H1 (cell line): ENCODE data around the gene LRRC41. TPM values are rescaled to one million over a fixed set of nuclear protein-coding genes. Genes with fewer than 3 reads are reported as not detected.
A peak's percentile ranks its signal among the peaks of the same experiment; 100 is the strongest.

ENCODE experiments used
- CTCF ChIA-PET: fragments of 300-600 bp; sonication (Branson Sonifier 250); formaldehyde crosslinking; loops from one replicate; lab custom pipeline; 2021; ENCODE audit not compliant: partially characterized antibody; lab: Charles Lee
- POLR2A ChIA-PET: fragments of 300-600 bp; sonication (Branson Sonifier 250); formaldehyde crosslinking; loops from one replicate; lab custom pipeline; 2021; ENCODE audit warnings: inconsistent platforms; ENCODE audit not compliant: partially characterized antibody; lab: Charles Lee
- DNase-seq, 2 experiments: peaks; one replicate each; pipeline versions ENCODE4 v3.0.0 to v3.0.0-alpha.2; 2010 to 2022; ENCODE audit warnings: low spot score in 2 of 2, low read depth in 1 of 2, mixed read lengths in 1 of 2
- FAIRE-seq: peaks from 2 replicates; lab custom pipeline; 2011; peaks lifted over from hg19 to GRCh38; lab: Jason Lieb, UNC
- H2AFZ ChIP-seq: 2 replicates; pipeline ENCODE4 v1.8.1; 2012; ENCODE audit warnings: low read length, inconsistent platforms
- H2AK5ac ChIP-seq: 2 replicates; pipeline ENCODE4 v1.6.1; 2013; ENCODE audit warnings: low read depth, low read length
- H2BK120ac ChIP-seq: replicated peaks from 2 replicates; pipeline ENCODE3; 2013; ENCODE audit warnings: low read depth, low read length, inconsistent platforms
- H2BK12ac ChIP-seq: 2 replicates; pipeline ENCODE4 v1.6.1; 2013; ENCODE audit warnings: low read depth, low read length
- H2BK15ac ChIP-seq: 2 replicates; pipeline ENCODE4 v1.6.1; 2013; ENCODE audit warnings: low read length
- H2BK20ac ChIP-seq: 2 replicates; pipeline ENCODE4 v1.6.1; 2013; ENCODE audit warnings: low read length
- H2BK5ac ChIP-seq: 2 replicates; pipeline ENCODE4 v1.6.1; 2013; ENCODE audit warnings: low read depth, low read length
- H3K14ac ChIP-seq: 2 replicates; pipeline ENCODE4 v1.6.1; 2013; ENCODE audit warnings: inconsistent platforms; ENCODE audit not compliant: insufficient read length
- H3K18ac ChIP-seq: 2 replicates; pipeline ENCODE4 v1.6.1; 2013; ENCODE audit warnings: low read length; ENCODE audit errors: extremely low read depth
- H3K23ac ChIP-seq: 2 replicates; pipeline ENCODE4 v1.6.1; 2013; ENCODE audit warnings: inconsistent platforms; ENCODE audit not compliant: insufficient read length
- H3K23me2 ChIP-seq: 2 replicates; pipeline ENCODE4 v1.6.1; 2013; ENCODE audit warnings: low read depth, low read length
- H3K27ac ChIP-seq: 2 replicates; pipeline ENCODE4 v1.6.1; 2011; ENCODE audit warnings: low read depth, low read length, inconsistent platforms
- H3K27me3 ChIP-seq, 4 experiments: replicated peaks in 1 of 4; 1 replicate in 1 of 4; 2 replicates in 3 of 4; pipeline versions ENCODE4 v1.6.1 to v1.8.1; 2011 to 2013; ENCODE audit warnings: low read length in 3 of 4, mild to moderate bottlenecking in 3 of 4, inconsistent platforms in 2 of 4, mixed read lengths in 2 of 4, moderate library complexity in 1 of 4; ENCODE audit not compliant: control insufficient read depth in 3 of 4, insufficient read depth in 3 of 4; ENCODE audit errors: extremely low read depth in 1 of 4
- H3K36me3 ChIP-seq, 4 experiments: 2 replicates each; pipeline versions ENCODE4 v1.6.1 to v1.8.1; 2011 to 2013; ENCODE audit warnings: mild to moderate bottlenecking in 4 of 4, low read length in 3 of 4, moderate library complexity in 2 of 4, control low read depth in 1 of 4, inconsistent platforms in 1 of 4; ENCODE audit not compliant: insufficient read depth in 4 of 4, control insufficient read depth in 2 of 4
- H3K4ac ChIP-seq: replicated peaks from 2 replicates; pipeline ENCODE3; 2013; ENCODE audit warnings: low read length, low read depth, mixed read lengths, inconsistent platforms; ENCODE audit not compliant: insufficient read length
- H3K4me1 ChIP-seq, 4 experiments: replicated peaks in 1 of 4; 1 replicate in 1 of 4; 2 replicates in 3 of 4; pipeline versions ENCODE4 v1.6.1 to v1.8.1; 2011 to 2013; ENCODE audit warnings: low read length in 3 of 4, inconsistent platforms in 2 of 4, mixed read lengths in 1 of 4; ENCODE audit not compliant: insufficient read depth in 4 of 4, control insufficient read depth in 3 of 4
- H3K4me2 ChIP-seq, 2 experiments: 2 replicates each; pipeline versions ENCODE4 v1.6.1 to v1.8.1; 2011 to 2013; ENCODE audit warnings: low read depth in 2 of 2, low read length in 2 of 2, control low read depth in 1 of 2, inconsistent platforms in 1 of 2, mild to moderate bottlenecking in 1 of 2; ENCODE audit not compliant: insufficient read depth in 1 of 2
- H3K4me3 ChIP-seq, 4 experiments: fragments of 200-600, 300-600 bp in 1 of 4; sonication (generic), shearing (Covaris generic), sonication (Bioruptor Twin) in 1 of 4; 2 replicates each; pipeline versions ENCODE4 v1.5.1 to v1.8.1; 2011 to 2016; ENCODE audit warnings: low read length in 4 of 4, low read depth in 3 of 4, control low read depth in 2 of 4, inconsistent platforms in 2 of 4, mild to moderate bottlenecking in 2 of 4, mixed read lengths in 1 of 4, moderate library complexity in 1 of 4; ENCODE audit not compliant: insufficient read depth in 2 of 4; ENCODE audit errors: extremely low read depth in 1 of 4
- H3K56ac ChIP-seq: replicated peaks from 2 replicates; pipeline ENCODE3; 2013; ENCODE audit warnings: low read depth, mild to moderate bottlenecking, mixed read lengths, low read length, inconsistent platforms; ENCODE audit not compliant: insufficient read length
- H3K79me1 ChIP-seq: 2 replicates; pipeline ENCODE4 v1.6.1; 2013; ENCODE audit warnings: low read depth, low read length, control low read depth
- H3K79me2 ChIP-seq, 2 experiments: 2 replicates each; pipeline versions ENCODE4 v1.6.1 to v1.8.1; 2012 to 2013; ENCODE audit warnings: low read length in 2 of 2, mild to moderate bottlenecking in 2 of 2, inconsistent platforms in 1 of 2; ENCODE audit not compliant: insufficient read depth in 2 of 2, control insufficient read depth in 1 of 2
- H3K9ac ChIP-seq, 4 experiments: replicated peaks in 1 of 4; 1 replicate in 1 of 4; 2 replicates in 3 of 4; pipeline versions ENCODE4 v1.6.1 to v1.8.1; 2011 to 2013; ENCODE audit warnings: low read depth in 3 of 4, low read length in 3 of 4, control low read depth in 2 of 4, mild to moderate bottlenecking in 2 of 4, moderate library complexity in 2 of 4, inconsistent platforms in 1 of 4; ENCODE audit errors: extremely low read depth in 1 of 4
- H3K9me3 ChIP-seq, 2 experiments: 2 replicates each; pipeline versions ENCODE4 v1.6.1 to v1.8.1; 2012 to 2013; ENCODE audit warnings: mild to moderate bottlenecking in 2 of 2, moderate library complexity in 2 of 2, control low read depth in 1 of 2, inconsistent platforms in 1 of 2, low read depth in 1 of 2, low read length in 1 of 2, mixed read lengths in 1 of 2; ENCODE audit not compliant: insufficient read depth in 2 of 2
- H4K20me1 ChIP-seq, 2 experiments: replicated peaks in 1 of 2; 2 replicates each; pipeline versions ENCODE3 to v1.8.1; 2011 to 2013; ENCODE audit warnings: inconsistent platforms in 2 of 2, low read length in 2 of 2, mild to moderate bottlenecking in 1 of 2; ENCODE audit not compliant: insufficient read depth in 2 of 2, control insufficient read depth in 1 of 2
- H4K5ac ChIP-seq: 2 replicates; pipeline ENCODE4 v1.6.1; 2013; ENCODE audit warnings: low read length, low read depth, mixed read lengths, inconsistent platforms; ENCODE audit not compliant: insufficient read length
- H4K8ac ChIP-seq: 2 replicates; pipeline ENCODE4 v1.8.0; 2013; ENCODE audit warnings: mild to moderate bottlenecking, moderate library complexity, low read length, inconsistent platforms; ENCODE audit not compliant: insufficient read depth; ENCODE audit errors: extremely low read depth
- H4K91ac ChIP-seq: replicated peaks from 2 replicates; pipeline ENCODE3; 2013; ENCODE audit warnings: low read length, mixed read lengths, inconsistent platforms; ENCODE audit not compliant: insufficient read length
- ASH2L ChIP-seq: fragments of 200-600, 300-600 bp; sonication (generic); IDR thresholded peaks from one replicate; pipeline ENCODE4 v1.7.1; 2017; ENCODE audit warnings: low read length
- BACH1 ChIP-seq: IDR thresholded peaks from 2 replicates; pipeline ENCODE4 v1.6.1; 2012; ENCODE audit warnings: low read length, improper control_type of control experiment
- CHD1 ChIP-seq: IDR thresholded peaks from 2 replicates; pipeline ENCODE4 v1.6.1; 2012; ENCODE audit warnings: low read depth, low read length, improper control_type of control experiment
- CTBP2 ChIP-seq: IDR thresholded peaks from 2 replicates; pipeline ENCODE4 v1.7.0; 2011; ENCODE audit warnings: borderline replicate concordance, mild to moderate bottlenecking, moderate library complexity, mixed read lengths, low read length; ENCODE audit not compliant: insufficient read depth, insufficient read length
- CTCF ChIP-seq, 3 experiments: IDR thresholded peaks; 1 replicate in 2 of 3; 2 replicates in 1 of 3; pipeline versions ENCODE4 v1.5.1 to v1.6.1; 2011; ENCODE audit warnings: low read length in 3 of 3, mild to moderate bottlenecking in 3 of 3, inconsistent platforms in 2 of 3, low read depth in 1 of 3, moderate library complexity in 1 of 3; ENCODE audit not compliant: insufficient read depth in 1 of 3; ENCODE audit errors: control extremely low read depth in 1 of 3
- FOSL1 ChIP-seq: IDR thresholded peaks from 2 replicates; pipeline ENCODE4 v1.6.1; 2011; ENCODE audit warnings: mild to moderate bottlenecking, low read depth, low read length, moderate library complexity; ENCODE audit not compliant: insufficient read depth
- HDAC6 ChIP-seq: IDR thresholded peaks from one replicate; pipeline ENCODE4 v1.7.1; 2012; ENCODE audit warnings: low read depth, mild to moderate bottlenecking, inconsistent platforms, low read length, moderate library complexity
- NRF1 ChIP-seq: IDR thresholded peaks from 2 replicates; pipeline ENCODE4 v1.6.1; 2011; ENCODE audit warnings: mild to moderate bottlenecking, low read depth, low read length, improper control_type of control experiment
- SIRT6 ChIP-seq: IDR thresholded peaks from one replicate; pipeline ENCODE4 v1.7.1; 2012; ENCODE audit warnings: low read length, inconsistent platforms
- polyA plus RNA-seq, 7 experiments: library from polyadenylated mRNA; depleted of rRNA in 3 of 7; stranded (reverse) in 5 of 7; unstranded in 2 of 7; fragments of >200 nt in 5 of 7; fragments of 200-250 nt in 2 of 7; gene quantifications; 1 replicate in 5 of 7; 2 replicates in 1 of 7; 4 replicates in 1 of 7; pipeline versions ENCODE4 v1.2.1 to v1.2.3, GENCODE V29; 2011 to 2013; ENCODE audit warnings: missing spikeins in 2 of 7, mixed read lengths in 2 of 7
- total RNA-seq: library from RNA; stranded (reverse); fragmentation: NEBNext Ultra II Directional; extraction: Animal tissue kit (Norgen Biotek cat#: 25700); gene quantifications from 2 replicates; pipeline ENCODE4 v1.2.1, GENCODE V29; 2021

The LRRC41 gene
- total and polyA plus RNA-seq, 2 of the 8 experiments (the other 6 are each of a cell fraction or from before 2014, with no cell fraction given): 36.8 to 51.2 TPM

GRCh38 chr1:46298387-46298786 lies 5.0 kb downstream of the LRRC41 start:
- no peak overlapping the region for H2AK5ac ChIP-seq
- no peak overlapping the region for H3K9ac ChIP-seq
- DNase-seq (no peak), FAIRE-seq (no peak)
- no peak overlapping the region for H2BK20ac ChIP-seq
- ChIA-PET POLR2A (interaction anchor here (0.9 to 33.1 kb wide), 6 partner anchors 11 to 45 kb away, joined by 3 to 689 read pairs (median 4); no protein-coding TSS in a partner anchor), CTCF (interaction anchor here (2.8 kb wide), 1 partner anchor 49 kb away, joined by 11 read pairs; no protein-coding TSS in a partner anchor)
- H3K4me3 ChIP-seq: peak overlapping the region in 1 of 4 experiments; percentile 10; a peak in 1 of 8 replicates
- no peak overlapping the region for H3K56ac ChIP-seq
- H4K8ac ChIP-seq: no peak overlapping the region
- peaks cover 0 to 1% of the 10 kb centered on the region in 2 experiments for H4K20me1 ChIP-seq
- H3K14ac ChIP-seq: no peak overlapping the region
- H3K27ac ChIP-seq: no peak overlapping the region; the same call in 1 of the 2 replicates
- peaks cover 3 to 12% (median 7%) of the 10 kb centered on the region in 4 experiments for H3K4me1 ChIP-seq
- H3K4ac ChIP-seq: no peak overlapping the region
- peak overlapping the region; percentile 37 to 48 for H3K4me2 ChIP-seq
- H3K27me3 ChIP-seq: no peaks in the 10 kb centered on the region
- no peak overlapping the region for H4K5ac ChIP-seq
- H3K9me3 ChIP-seq: no peaks in the 10 kb centered on the region
- H2BK120ac ChIP-seq: no peak overlapping the region
- no peak overlapping the region for H2AFZ ChIP-seq
- H3K36me3 ChIP-seq: peaks cover 0 to 41% (median 12%) of the 10 kb centered on the region in 4 experiments; a peak in 6 of 8 replicates
- H3K23me2 ChIP-seq: peaks cover 8% of the 10 kb centered on the region; the same call in 1 of the 2 replicates
- H2BK12ac ChIP-seq: no peak overlapping the region
- H4K91ac ChIP-seq: no peak overlapping the region
- no peaks in the 10 kb centered on the region for H3K79me1 ChIP-seq
- TF ChIP-seq HDAC6 (no peak), FOSL1 (no peak), CTBP2 (no peak), ASH2L (no peak), BACH1 (no peak), CHD1 (no peak), CTCF (IDR thresholded peaks at IDR 0.05; ENCODE audit: control extremely low read depth in 1 of 3, insufficient read depth in 1 of 3, low read depth in 1 of 3, low read length in 3 of 3) (no peak), SIRT6 (no peak), NRF1 (no peak)
- no peak overlapping the region for H3K18ac ChIP-seq
- no peak overlapping the region for H3K23ac ChIP-seq
- no peak overlapping the region for H2BK15ac ChIP-seq
- peaks cover 3 to 42% of the 10 kb centered on the region in 2 experiments for H3K79me2 ChIP-seq
- H2BK5ac ChIP-seq: no peak overlapping the region
